Urinary bladder (tissue), 4 donors: ENCODE results near the gene VLDLR. TPM values are rescaled to one million over a fixed set of nuclear protein-coding genes. Genes with fewer than 3 reads are reported as not detected.

Source experiments
- DNase-seq: peaks from one replicate; pipeline ENCODE4 v3.0.0-alpha.2; 2015; ENCODE audit errors: extremely low spot score
- H3K27ac ChIP-seq: one replicate; pipeline ENCODE4 v1.5.1; 2013; ENCODE audit warnings: low read depth, mild to moderate bottlenecking, moderate library complexity
- H3K36me3 ChIP-seq: one replicate; pipeline ENCODE4 v1.6.1; 2013; ENCODE audit warnings: mild to moderate bottlenecking, moderate library complexity; ENCODE audit not compliant: insufficient read depth
- H3K4me1 ChIP-seq: one replicate; pipeline ENCODE4 v1.6.1; 2013; ENCODE audit warnings: mild to moderate bottlenecking, moderate library complexity; ENCODE audit not compliant: insufficient read depth
- H3K4me3 ChIP-seq: one replicate; pipeline ENCODE4 v1.5.1; 2013; ENCODE audit warnings: low read depth, low read length
- WGBS: extraction: QIAGEN DNeasy Blood & Tissue Kit; methylation state at CpG from one replicate; pipeline ENCODE4 v1.1.7; 2013; 5-methylcytosine and 5-hydroxymethylcytosine counted together
- polyA plus RNA-seq: library from polyadenylated mRNA; stranded (reverse); fragments of 200-250 nt; gene quantifications from one replicate; pipeline ENCODE4 v1.2.3, GENCODE V29; 2013
- total RNA-seq: library from RNA; depleted of rRNA; stranded (reverse); fragments of >200 nt; gene quantifications from one replicate; pipeline ENCODE4 v1.2.3, GENCODE V29; 2014
- donor health status: healthy with polysubstance abuse.
- donor health status: healthy.

VLDLR gene
- total and polyA plus RNA-seq, 2 donors: 20.4 to 39.2 TPM

DNA sequence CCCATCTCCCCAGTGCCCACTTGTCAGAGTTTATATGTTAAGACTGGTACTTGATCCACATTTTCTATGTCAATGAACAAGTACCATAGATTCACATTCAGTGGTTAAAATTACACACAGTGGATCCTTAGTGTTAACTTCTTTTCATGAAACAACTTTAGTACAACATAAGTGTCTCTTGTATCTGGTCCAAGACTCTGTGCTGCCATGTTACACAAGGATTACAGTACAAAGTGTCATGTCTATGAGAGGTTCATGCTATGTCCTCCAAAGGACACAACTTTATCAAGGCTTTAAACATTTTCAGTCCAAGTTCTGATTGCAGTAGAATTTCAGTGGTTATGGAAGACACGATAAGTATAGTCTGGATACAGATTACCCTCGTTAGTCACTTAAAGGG is 13.3 kb upstream of the VLDLR start:
- Histone ChIP-seq H3K36me3 (no peaks in the 10 kb centered on the region), H3K4me3 (no peak overlapping the region), H3K4me1 (no peaks in the 10 kb centered on the region), H3K27ac (no peak overlapping the region)
- 92% methylated on average over 2 of the region's 2 CpGs for WGBS
- no peak for DNase-seq

DNA sequence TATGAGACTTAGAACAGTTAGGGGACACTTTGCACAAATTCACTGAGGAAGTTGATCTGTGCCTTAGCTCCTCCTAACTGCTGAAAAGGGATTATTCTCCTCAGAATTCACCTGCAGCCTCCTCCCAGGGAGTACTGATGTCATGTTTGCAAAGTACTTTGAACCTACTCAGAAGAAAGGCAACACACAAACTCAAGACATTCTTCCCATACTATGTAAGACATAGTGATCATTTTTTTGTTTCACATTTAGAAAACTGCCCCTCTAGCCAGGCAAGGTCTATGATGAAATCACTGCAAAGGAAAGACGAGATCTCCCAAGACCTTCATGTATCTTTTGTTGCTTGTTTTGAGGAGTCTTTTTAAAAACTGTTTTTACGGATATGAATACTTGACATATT is 10.6 kb upstream of the VLDLR start:
- H3K4me3 ChIP-seq: no peak overlapping the region
- WGBS: 46% methylated on average over 2 of the region's 2 CpGs
- no peaks in the 10 kb centered on the region for H3K36me3 ChIP-seq
- no peak overlapping the region for H3K27ac ChIP-seq
- no peaks in the 10 kb centered on the region for H3K4me1 ChIP-seq
- DNase-seq: no peak

DNA sequence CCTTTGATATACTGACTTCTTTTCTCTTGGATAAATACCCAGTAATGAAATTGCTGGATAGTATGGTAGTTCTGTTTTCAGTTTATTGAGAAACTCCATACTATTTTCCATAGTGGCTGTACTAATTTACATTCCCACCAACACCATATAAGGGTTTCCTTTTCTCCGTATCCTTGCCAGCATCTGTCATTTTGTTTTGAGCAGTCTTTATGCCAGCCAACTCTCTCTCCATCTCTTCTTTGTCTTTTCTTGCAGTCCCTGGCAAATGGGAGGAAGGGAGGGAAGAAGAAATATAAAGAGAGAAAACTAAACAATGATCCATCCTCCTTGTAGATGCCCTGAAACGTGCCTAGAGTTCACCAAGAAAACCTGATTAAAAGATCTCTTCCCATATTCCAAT is 9.6 kb upstream of the VLDLR start:
- Histone ChIP-seq H3K36me3 (no peaks in the 10 kb centered on the region), H3K4me1 (no peaks in the 10 kb centered on the region), H3K27ac (no peak overlapping the region), H3K4me3 (no peak overlapping the region)
- 83% methylated on average over 2 of the region's 2 CpGs for WGBS
- no peak for DNase-seq

DNA sequence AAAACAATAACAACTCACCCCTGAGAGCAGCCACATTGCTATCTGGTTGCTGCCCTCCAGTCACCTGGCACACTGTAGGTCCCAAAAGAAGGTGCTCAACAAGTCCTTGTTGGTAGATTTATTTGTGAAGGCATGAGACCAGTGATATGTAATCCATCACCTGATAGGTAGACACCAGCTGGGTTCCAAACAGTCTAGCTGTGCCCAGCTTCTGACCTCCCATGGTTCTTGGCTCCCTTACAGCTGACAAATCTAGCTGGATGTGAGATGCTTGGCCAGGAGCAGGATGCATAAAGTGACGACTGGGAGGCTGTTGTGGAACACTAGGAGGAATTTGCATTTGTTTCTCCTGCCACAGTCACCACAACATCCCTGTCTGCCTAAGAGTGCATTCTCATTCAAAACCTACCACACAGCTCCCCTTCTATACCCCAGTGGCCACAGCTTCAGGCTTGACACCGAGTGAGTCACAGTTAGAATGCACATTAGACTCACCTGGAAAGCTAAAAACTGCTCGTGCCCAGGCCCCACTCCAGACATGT is 7.8 kb upstream of the VLDLR start:
- Histone ChIP-seq H3K4me1 (no peaks in the 10 kb centered on the region), H3K36me3 (no peaks in the 10 kb centered on the region), H3K4me3 (no peak overlapping the region), H3K27ac (no peak overlapping the region)
- no peak for DNase-seq
- WGBS: 83% methylated on average over 3 of the region's 3 CpGs

DNA sequence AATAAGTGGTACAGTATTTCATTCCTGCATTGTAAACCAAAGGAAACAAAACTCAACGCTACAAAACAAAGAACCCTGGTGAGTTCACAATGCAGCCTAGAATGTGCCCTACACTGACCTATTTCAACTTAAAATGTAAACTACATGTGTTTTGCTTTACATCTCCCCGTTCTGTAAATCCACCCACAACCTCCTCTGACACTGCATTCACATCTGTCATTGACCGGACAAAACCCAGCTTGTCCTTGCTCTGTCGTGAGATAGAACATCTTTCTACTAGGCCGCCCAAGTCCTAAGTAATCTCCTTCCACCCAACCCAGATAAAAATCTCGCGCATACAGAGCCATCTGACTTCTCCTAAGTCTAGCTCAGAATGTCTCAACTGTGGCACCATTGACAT is 6.1 kb upstream of the VLDLR start:
- no peaks in the 10 kb centered on the region for H3K4me1 ChIP-seq
- WGBS: 71% methylated on average over 7 of the region's 7 CpGs
- no peak overlapping the region for H3K4me3 ChIP-seq
- H3K27ac ChIP-seq: no peak overlapping the region
- H3K36me3 ChIP-seq: no peaks in the 10 kb centered on the region
- DNase-seq: no peak

DNA sequence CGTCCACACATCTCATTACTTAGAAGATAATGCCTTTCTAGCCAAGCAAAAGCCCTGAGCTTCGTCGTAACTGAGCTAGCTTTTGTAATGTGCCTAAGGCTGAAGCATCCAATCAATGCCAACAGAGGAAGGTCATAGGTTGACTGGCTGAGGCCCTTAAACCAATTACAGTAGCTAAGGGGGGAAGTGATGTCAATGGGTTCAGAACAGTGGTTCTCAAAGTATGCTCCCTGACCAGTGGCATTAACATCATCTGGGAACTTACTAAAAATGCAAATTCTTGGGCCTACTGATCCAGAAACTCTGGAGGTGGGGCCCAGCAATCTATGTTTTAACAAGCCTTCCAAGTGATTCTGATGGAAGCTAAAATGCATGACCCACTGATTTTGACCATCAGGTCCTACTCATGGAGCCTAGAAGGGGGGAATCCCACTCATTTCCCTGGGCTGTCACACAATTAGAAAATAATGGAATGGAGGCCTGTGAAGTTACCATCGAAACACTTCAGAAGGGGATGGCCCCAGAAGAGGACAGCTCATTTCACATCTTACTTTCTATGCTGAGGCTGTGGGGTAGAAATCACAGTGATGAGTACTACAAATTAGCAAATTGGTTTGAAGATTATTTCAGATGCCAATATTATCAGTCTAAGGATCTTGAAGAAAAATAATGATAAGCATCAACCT is 4.8 kb upstream of the VLDLR start:
- no peaks in the 10 kb centered on the region for H3K4me1 ChIP-seq
- no peak for DNase-seq
- no peaks in the 10 kb centered on the region for H3K36me3 ChIP-seq
- H3K4me3 ChIP-seq: no peak overlapping the region
- H3K27ac ChIP-seq: no peak overlapping the region
- 96% methylated on average over 4 of the region's 4 CpGs for WGBS

DNA sequence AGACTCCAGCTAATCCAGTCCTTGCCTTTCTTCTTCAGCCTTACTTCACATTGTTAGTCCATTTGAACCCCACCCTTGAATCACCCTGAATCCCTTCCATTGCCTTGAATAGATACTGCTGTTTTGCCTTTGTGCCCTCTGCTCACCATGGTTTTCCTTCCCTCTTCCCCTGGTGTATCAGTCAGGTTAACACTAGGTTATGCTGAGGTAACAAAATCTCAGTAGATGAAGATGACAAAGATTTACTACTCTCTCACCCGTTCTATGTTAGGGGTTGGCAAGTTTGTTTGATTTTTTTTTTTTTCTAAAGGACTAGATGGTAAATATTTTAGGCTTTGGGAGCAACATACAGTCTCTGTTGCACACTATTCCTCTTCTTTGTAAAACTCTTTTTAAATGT is 3.3 kb upstream of the VLDLR start:
- Histone ChIP-seq H3K4me3 (no peak overlapping the region), H3K36me3 (no peaks in the 10 kb centered on the region), H3K4me1 (no peaks in the 10 kb centered on the region), H3K27ac (no peak overlapping the region)
- no peak for DNase-seq
- 96% methylated on average over 1 of the region's 1 CpG for WGBS

DNA sequence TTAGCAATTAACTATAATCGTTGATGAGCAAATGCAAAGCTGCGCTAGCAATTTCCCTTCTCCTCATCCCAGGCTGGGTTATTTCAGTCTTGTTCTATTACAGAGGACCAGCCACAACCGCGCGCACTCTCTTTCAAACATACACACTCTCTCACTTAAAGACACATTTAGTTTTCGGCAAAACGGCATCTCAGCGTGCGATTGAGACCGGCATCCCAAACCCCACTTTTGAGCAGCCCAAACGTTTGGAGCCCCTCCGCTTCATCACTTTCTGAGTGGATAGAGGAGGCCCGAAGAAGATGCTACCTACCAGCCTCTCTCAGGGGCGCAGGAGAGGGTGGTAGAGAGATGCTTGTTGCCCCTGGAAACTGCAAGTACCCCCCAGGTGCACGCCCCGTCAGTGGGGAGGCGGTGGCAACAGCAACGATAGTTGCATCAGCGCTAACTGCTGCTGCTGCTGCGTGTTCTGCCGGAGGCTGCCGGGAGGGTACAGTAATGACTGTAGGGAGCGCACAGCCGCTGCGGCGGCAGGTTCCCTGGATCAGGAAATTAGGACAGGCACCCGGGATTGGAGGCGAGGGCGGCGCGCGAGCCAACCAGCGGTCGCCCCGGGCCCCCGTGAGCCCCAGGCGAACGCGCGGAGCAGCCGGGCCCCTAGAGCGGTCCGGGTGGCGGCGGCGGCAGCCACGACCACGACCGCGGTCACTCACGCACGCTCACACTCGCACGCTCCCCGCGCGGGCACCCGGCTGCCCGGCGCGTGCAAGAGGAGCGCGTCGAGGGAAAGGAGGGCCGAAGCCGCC is 467 bp upstream of the VLDLR start:
- 2% methylated on average over 66 of the region's 66 CpGs for WGBS
- DNase-seq: peak; percentile 29
- peak overlapping the region; percentile 73 for H3K4me3 ChIP-seq
- H3K36me3 ChIP-seq: no peaks in the 10 kb centered on the region
- H3K4me1 ChIP-seq: no peaks in the 10 kb centered on the region
- H3K27ac ChIP-seq: no peak overlapping the region

DNA sequence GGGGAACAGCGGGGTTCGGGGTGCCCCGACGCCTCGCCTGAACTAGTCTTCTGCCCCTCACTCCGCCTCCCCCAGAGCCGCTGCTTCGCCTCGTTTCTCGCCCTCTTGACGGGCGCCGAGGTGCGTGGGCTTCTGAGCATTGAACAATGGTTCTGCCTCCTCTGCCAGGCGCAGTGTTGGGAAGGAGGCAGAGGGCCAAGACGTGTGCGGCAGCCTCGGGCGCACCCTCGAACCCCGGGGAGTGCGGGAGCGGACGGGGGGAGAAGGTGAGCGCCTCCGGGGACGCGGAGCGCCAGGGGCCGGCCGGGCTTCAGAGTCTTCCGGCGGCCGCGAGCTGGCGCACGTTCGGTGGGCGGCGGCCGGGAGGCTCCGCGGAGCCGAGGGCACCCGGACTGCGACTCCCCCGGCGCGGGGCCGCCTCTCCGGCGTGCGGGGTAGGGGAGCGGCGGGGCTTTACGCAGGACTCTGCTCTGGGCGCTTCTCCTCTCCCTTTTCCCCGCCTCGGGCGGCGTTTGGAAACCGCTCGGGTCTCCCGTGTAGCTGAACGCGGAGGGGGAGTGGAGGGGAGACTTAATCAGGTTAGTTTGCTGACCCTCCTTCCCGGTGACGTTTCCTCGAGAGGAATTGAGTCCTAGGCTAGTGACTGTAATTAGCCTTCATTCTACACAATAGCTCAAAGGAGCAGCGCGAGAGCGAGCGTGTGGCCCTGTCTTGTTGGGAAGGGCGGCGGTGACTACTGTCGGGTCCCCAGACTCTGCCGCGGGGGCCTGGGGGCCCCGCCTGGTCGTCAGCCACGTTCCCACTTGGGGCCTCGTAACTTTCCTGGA is 1.1 kb downstream of the VLDLR start:
- Histone ChIP-seq H3K27ac (no peak overlapping the region), H3K4me1 (no peaks in the 10 kb centered on the region), H3K4me3 (peak overlapping the region; percentile 73), H3K36me3 (no peaks in the 10 kb centered on the region)
- WGBS: under 1% methylated on average over 82 of the region's 82 CpGs
- peak; percentile 17 for DNase-seq

DNA sequence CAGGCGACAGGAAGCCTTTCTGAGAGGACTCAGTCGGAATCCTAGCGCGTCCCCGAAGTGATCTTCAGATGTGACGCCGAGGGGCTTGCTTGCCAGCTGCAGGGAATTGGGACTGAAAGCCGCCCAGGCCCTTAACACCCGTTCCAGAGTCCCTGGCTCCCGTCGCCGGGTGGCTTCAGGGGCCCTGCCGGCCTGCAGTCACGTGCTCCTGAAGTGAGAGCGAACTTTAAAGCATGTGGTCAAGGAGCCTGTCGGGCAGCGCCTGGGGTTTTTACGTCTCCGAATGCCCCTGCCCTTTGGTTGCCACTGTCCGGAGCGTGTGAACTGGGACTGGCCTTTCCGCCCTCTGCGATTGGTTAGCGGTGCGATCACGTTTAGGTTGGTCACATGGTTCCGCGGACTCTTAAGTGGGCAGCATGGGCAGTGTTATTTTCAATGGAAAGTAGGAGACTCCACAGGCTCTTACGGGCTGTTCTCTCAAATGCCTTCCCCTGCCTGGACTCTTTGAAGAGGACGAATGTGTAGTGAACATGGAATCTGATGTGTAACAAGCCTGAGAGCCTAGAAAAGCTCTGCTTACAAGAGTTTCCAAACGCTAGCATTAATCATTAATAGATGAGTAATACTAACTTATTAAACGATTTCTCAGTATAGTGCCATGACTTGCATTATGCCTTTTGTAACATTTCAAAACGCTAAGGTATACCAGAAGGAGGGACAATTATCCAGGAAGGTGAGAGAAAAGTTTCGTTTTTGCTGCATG is 1.9 kb downstream of the VLDLR start:
- H3K4me3 ChIP-seq: peak overlapping the region; percentile 73
- 9% methylated on average over 34 of the region's 34 CpGs for WGBS
- peak; percentile 15 for DNase-seq

DNA sequence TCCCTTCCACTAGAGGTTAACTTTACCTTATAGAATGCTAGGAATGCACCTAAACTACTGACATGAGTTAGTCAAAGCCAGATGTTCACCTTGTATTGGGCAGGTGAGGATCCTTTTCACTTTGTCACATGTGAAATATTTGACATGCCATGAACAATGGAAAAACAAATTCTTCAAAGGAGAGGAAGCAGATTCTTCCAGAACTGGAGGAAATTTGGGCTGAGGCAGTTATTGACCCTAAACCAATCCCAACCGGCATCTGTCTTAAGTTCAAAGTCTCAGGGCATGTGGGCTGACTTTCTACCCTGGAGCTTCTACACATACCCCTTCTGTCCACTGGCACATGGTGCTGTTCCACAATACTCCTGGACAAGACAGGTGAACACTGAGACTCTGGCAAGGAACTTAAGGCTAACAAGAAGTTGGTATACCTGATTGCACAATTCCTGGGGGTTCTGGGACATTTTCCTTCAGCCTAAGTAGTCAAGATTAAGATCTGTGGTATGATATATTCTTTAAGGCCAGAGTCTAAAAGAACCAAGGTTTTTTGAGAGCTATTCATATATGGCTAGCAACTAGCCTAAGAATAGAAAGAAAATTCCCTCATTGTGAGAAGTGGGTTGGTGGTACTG is 2.6 kb downstream of the VLDLR start:
- Histone ChIP-seq H3K27ac (no peak overlapping the region), H3K36me3 (no peaks in the 10 kb centered on the region), H3K4me1 (no peaks in the 10 kb centered on the region), H3K4me3 (no peak overlapping the region)
- DNase-seq: no peak
- WGBS: 92% methylated on average over 1 of the region's 1 CpG

More for the DNA sequence above, 1.9 kb downstream of the VLDLR start:
- no peaks in the 10 kb centered on the region for H3K4me1 ChIP-seq
- H3K36me3 ChIP-seq: no peaks in the 10 kb centered on the region
- no peak overlapping the region for H3K27ac ChIP-seq

DNA sequence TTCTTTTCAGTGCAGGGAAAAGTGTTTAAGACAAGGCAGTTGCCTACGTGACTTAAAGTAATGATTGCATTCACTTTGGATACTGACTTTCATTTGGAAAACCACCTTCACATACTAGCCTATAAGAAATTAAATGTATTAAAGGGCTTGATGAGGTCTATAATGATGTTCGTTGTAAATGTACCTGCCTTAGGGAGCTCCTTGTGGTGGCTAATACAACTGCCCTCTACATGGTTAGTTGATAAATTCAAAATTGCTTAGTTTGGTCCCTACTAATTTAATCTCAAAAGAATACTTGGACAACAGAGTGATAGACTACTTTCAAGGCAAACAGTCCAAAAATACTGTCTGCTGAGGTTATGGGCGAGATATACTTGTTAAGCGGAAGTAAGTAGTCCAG is 3.8 kb downstream of the VLDLR start:
- H3K4me3 ChIP-seq: no peak overlapping the region
- no peak for DNase-seq
- no peaks in the 10 kb centered on the region for H3K4me1 ChIP-seq
- H3K36me3 ChIP-seq: no peaks in the 10 kb centered on the region
- no peak overlapping the region for H3K27ac ChIP-seq
- 90% methylated on average over 4 of the region's 4 CpGs for WGBS

DNA sequence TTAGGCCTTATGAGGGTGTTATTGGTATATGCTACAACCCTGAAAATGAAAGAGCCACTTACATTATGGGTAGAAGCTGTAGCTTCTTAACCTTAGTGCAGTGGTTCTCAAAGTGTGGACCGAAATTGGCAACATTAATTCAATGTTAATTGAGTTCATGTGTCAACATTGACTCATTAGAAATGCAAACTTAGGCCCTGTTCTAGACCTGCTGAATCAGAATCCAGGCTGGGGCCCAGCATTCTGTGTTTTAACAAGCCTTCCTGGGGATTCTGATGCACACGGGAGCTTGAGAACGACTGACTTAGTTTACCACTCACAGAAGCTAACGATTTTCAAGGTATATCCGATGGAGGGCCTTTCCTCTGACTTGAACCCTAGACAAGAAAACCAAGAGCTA is 7.3 kb downstream of the VLDLR start:
- no peak overlapping the region for H3K27ac ChIP-seq
- no peaks in the 10 kb centered on the region for H3K4me1 ChIP-seq

More for the DNA sequence above, 7.3 kb downstream of the VLDLR start:
- Histone ChIP-seq H3K36me3 (no peaks in the 10 kb centered on the region), H3K4me3 (no peak overlapping the region)
- DNase-seq: no peak
- WGBS: 94% methylated on average over 5 of the region's 5 CpGs
